GM18870 (cell line): ENCODE measurements around the gene MTFR1L.
A peak's percentile ranks its signal among the peaks of the same experiment; 100 is the strongest.

Experiments
- ATAC-seq: cut with Tn5 transposase; IDR thresholded peaks from one replicate; pipeline ENCODE4 v1.9.1; 2021; ENCODE audit warnings: moderate library complexity; ENCODE audit not compliant: unreplicated experiment

MTFR1L gene

GRCh38 chr1:25819491-25820246 is at the start of gene MTFR1L:
MTFR1L (plus strand) TSS chr1:25819954; CDS start chr1:25823105, 3,151 bp downstream.
- peak; percentile 58 for ATAC-seq

- no peak for ATAC-seq
These were observed 49.1 kb upstream of the MTFR1L start for GRCh38 chr1:25770541-25771220.

- ATAC-seq: no peak
These were observed 48.3 kb upstream of the MTFR1L start for GRCh38 chr1:25771221-25772114.

GRCh38 chr1:25772164-25772563 is 47.6 kb upstream of the MTFR1L start:
- ATAC-seq: no peak

GRCh38 chr1:25772692-25773245 is 47.0 kb upstream of the MTFR1L start:
- no peak for ATAC-seq

- no peak for ATAC-seq
These were observed 46.2 kb upstream of the MTFR1L start for GRCh38 chr1:25773441-25774125.

GRCh38 chr1:25774206-25774803 is 45.4 kb upstream of the MTFR1L start:
- no peak for ATAC-seq

GRCh38 chr1:25774921-25775771 is 44.6 kb upstream of the MTFR1L start:
- ATAC-seq: no peak

- ATAC-seq: no peak
These were observed 40.4 kb upstream of the MTFR1L start for GRCh38 chr1:25779388-25779787.

- ATAC-seq: no peak
These were observed 39.9 kb upstream of the MTFR1L start for GRCh38 chr1:25779894-25780293.

GRCh38 chr1:25780318-25781129 is 39.2 kb upstream of the MTFR1L start:
- ATAC-seq: no peak

- no peak for ATAC-seq
These were observed 38.7 kb upstream of the MTFR1L start for GRCh38 chr1:25781130-25781433.

GRCh38 chr1:25782608-25783201 is 37.0 kb upstream of the MTFR1L start:
- no peak for ATAC-seq

GRCh38 chr1:25784575-25785051 is 35.1 kb upstream of the MTFR1L start:
- ATAC-seq: no peak

GRCh38 chr1:25785333-25786067 is 34.3 kb upstream of the MTFR1L start:
- no peak for ATAC-seq

- no peak for ATAC-seq
These were observed 32.6 kb upstream of the MTFR1L start for GRCh38 chr1:25786887-25787759.
